Muscle of leg (tissue), 16 donors: ENCODE results near the gene ASCC2. TPM values are rescaled to one million over a fixed set of nuclear protein-coding genes. Genes with fewer than 3 reads are reported as not detected.

Source experiments
- DNase-seq: peaks from one replicate; pipeline ENCODE4 v3.0.0; 2013
- H3K27ac ChIP-seq: one replicate; pipeline ENCODE4 v1.5.1; 2013; ENCODE audit warnings: mild to moderate bottlenecking, low read length, control low read depth
- H3K27me3 ChIP-seq: one replicate; pipeline ENCODE4 v1.6.1; 2013; ENCODE audit warnings: low read length; ENCODE audit not compliant: control insufficient read depth, insufficient read depth
- H3K36me3 ChIP-seq: one replicate; pipeline ENCODE4 v1.6.1; 2013; ENCODE audit warnings: low read length; ENCODE audit not compliant: control insufficient read depth, insufficient read depth
- H3K4me1 ChIP-seq: one replicate; pipeline ENCODE4 v1.6.1; 2013; ENCODE audit warnings: low read length; ENCODE audit not compliant: control insufficient read depth, insufficient read depth
- H3K4me3 ChIP-seq: one replicate; pipeline ENCODE4 v1.5.1; 2013; ENCODE audit warnings: low read length, control low read depth
- H3K9me3 ChIP-seq: replicated peaks from 2 replicates; pipeline ENCODE4 v1.6.1; 2013; ENCODE audit warnings: low read depth, low read length; ENCODE audit not compliant: control insufficient read depth
- WGBS: methylation state at CpG from one replicate; pipeline ENCODE4 v1.1.5; 2013; ENCODE audit warnings: missing lambda C conversion rate; ENCODE audit not compliant: insufficient coverage; 5-methylcytosine and 5-hydroxymethylcytosine counted together
- long read RNA-seq, 11 donors: transcript quantifications; one replicate each; lab custom pipeline, GENCODE V29; 2026
- polyA plus RNA-seq, 8 donors: library from polyadenylated mRNA; unstranded; fragments of 120-200 nt; gene quantifications; one replicate each; pipeline versions ENCODE4 v1.2.1 to v1.2.3, GENCODE V29; 2013; ENCODE audit warnings: inconsistent platforms in 1 of 8, low replicate concordance in 1 of 8; ENCODE audit not compliant: insufficient read length in 8 of 8, insufficient read depth in 1 of 8
- total RNA-seq: library from RNA; stranded (reverse); fragments of 120-200 nt; gene quantifications from one replicate; pipeline ENCODE4 v1.2.4, GENCODE V29; 2013

The ASCC2 gene, protein sequence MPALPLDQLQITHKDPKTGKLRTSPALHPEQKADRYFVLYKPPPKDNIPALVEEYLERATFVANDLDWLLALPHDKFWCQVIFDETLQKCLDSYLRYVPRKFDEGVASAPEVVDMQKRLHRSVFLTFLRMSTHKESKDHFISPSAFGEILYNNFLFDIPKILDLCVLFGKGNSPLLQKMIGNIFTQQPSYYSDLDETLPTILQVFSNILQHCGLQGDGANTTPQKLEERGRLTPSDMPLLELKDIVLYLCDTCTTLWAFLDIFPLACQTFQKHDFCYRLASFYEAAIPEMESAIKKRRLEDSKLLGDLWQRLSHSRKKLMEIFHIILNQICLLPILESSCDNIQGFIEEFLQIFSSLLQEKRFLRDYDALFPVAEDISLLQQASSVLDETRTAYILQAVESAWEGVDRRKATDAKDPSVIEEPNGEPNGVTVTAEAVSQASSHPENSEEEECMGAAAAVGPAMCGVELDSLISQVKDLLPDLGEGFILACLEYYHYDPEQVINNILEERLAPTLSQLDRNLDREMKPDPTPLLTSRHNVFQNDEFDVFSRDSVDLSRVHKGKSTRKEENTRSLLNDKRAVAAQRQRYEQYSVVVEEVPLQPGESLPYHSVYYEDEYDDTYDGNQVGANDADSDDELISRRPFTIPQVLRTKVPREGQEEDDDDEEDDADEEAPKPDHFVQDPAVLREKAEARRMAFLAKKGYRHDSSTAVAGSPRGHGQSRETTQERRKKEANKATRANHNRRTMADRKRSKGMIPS
- total RNA-seq (23.1 TPM), polyA plus RNA-seq (10 to 100 TPM; 29.0 to 38.1 (median 34.6) TPM)
- long read RNA-seq, donor 1, partial matches to known transcripts: 0 of 1 reads
- long read RNA-seq, donor 1, other reads (novel, unspliced or antisense): 0 of 1 reads
- long read RNA-seq, donor 2: 0 reads
- long read RNA-seq, donor 3, partial matches to known transcripts: 0 of 6 reads
- long read RNA-seq, donor 3, other reads (novel, unspliced or antisense): 0 of 6 reads
- long read RNA-seq, donor 4, partial matches to known transcripts: 0 of 3 reads
- long read RNA-seq, donor 4, other reads (novel, unspliced or antisense): 0 of 3 reads
- long read RNA-seq, donor 5, partial matches to known transcripts: 0 of 5 reads
- long read RNA-seq, donor 5, other reads (novel, unspliced or antisense): 0 of 5 reads
- long read RNA-seq, donor 6, partial matches to known transcripts: 0 of 3 reads
- long read RNA-seq, donor 6, other reads (novel, unspliced or antisense): 0 of 3 reads
- long read RNA-seq, donor 7, partial matches to known transcripts: 0 of 4 reads
- long read RNA-seq, donor 7, other reads (novel, unspliced or antisense): 0 of 4 reads
- long read RNA-seq, donor 8, partial matches to known transcripts: 0 of 2 reads
- long read RNA-seq, donor 8, other reads (novel, unspliced or antisense): 0 of 2 reads
- long read RNA-seq, donor 9, partial matches to known transcripts: 0 of 4 reads
- long read RNA-seq, donor 9, other reads (novel, unspliced or antisense): 0 of 4 reads
- long read RNA-seq, donor 10, partial matches to known transcripts: 0 of 2 reads
- long read RNA-seq, donor 10, other reads (novel, unspliced or antisense): 0 of 2 reads
- long read RNA-seq, donor 11, partial matches to known transcripts: 0 of 1 reads
- long read RNA-seq, donor 11, other reads (novel, unspliced or antisense): 0 of 1 reads

DNA sequence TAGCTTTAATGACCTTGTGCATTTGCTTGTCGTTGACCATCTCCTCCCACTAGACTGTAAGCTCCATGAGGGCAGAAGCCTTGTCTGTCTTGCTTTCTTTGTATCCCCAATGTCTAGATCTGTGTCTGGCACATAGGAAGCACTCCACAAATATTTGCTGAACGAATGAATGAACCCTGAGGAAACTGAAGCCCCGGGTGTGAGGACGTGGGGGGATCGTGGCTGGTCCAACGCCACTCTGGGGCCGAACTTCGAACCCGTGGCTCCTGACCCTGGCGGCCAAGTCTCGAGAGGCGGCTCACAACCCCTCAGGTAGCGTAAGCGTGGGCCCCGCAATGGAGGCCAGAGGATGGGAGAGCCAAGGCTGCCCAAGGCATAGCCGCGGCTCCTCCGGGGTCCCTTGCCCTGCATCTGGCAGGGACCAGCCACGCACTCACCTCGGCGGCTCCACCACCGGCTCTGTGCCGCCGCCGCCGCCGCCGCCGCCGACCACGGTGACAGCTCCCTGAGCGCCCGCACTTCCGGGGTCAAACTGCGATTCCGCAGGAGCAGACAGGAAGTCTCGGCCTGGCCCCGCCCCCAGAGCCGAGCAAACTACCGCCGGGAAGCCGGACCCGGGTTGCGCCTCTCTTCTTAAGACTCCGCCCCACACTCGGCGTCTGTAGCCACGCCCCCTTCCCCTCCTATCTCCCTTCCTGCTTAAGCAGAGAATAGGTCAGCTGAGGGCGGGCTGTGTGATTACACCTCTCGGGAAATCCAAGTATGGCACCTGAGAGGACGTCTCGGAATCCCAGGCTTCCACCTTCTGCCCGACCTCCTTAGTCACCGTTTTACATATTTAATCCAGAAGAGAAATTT, at the start of gene ASCC2:
Gene ASCC2, minus strand, starts transcription at position 534 of the 858 bp plus-strand sequence. CDS start 5,949 bp downstream, outside the sequence.
- peak; percentile 99 for DNase-seq
- H3K4me1 ChIP-seq: peaks cover 12% of the 10 kb centered on the region
- no peaks in the 10 kb centered on the region for H3K9me3 ChIP-seq
- no peaks in the 10 kb centered on the region for H3K27me3 ChIP-seq
- peaks cover 15% of the 10 kb centered on the region for H3K36me3 ChIP-seq
- 1% methylated on average over 42 of the region's 54 CpGs for WGBS
- peak within 1 kb of the TSS; percentile 91 for H3K27ac ChIP-seq
- peak within 1 kb of the TSS; percentile 84 for H3K4me3 ChIP-seq

- no peaks in the 10 kb centered on the region for H3K36me3 ChIP-seq
- no peaks in the 10 kb centered on the region for H3K27me3 ChIP-seq
- H3K4me3 ChIP-seq: no peak overlapping the region
- WGBS: 73% methylated on average over 2 of the region's 2 CpGs
- H3K4me1 ChIP-seq: peaks cover 8% of the 10 kb centered on the region
- H3K9me3 ChIP-seq: no peaks in the 10 kb centered on the region
- no peak overlapping the region for H3K27ac ChIP-seq
- no peak for DNase-seq
Observed at GRCh38 chr22:29887358-29887757, 49.3 kb upstream of the ASCC2 start.

GRCh38 chr22:29886596-29886995, 48.5 kb upstream of the ASCC2 start:
- no peak for DNase-seq
- Histone ChIP-seq H3K27me3 (no peaks in the 10 kb centered on the region), H3K9me3 (no peaks in the 10 kb centered on the region), H3K4me3 (no peak overlapping the region), H3K4me1 (peaks cover 8% of the 10 kb centered on the region), H3K36me3 (no peaks in the 10 kb centered on the region), H3K27ac (no peak overlapping the region)
- WGBS: 78% methylated on average over 1 of the region's 1 CpG

DNA sequence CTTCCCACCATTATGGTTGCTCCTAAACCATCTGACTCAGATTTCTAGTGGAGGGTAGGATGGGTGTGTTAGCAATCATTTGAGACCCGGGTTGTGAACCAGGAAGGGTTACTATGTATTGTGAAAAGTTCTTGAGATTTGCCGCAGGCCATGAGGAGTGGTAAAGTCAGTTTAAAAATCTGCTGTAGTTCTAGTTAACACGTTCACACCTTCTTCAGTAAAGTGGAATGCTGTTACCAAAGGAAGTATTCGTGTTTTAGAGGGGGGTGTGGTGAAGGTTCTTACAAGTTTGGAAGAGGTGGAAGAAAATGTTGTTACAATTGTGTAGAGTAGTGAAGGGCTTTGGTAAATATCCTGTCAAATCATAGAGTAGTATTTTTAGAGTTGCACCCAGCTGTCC, 47.5 kb upstream of the ASCC2 start:
- H3K4me1 ChIP-seq: peaks cover 8% of the 10 kb centered on the region
- WGBS: 63% methylated on average over 3 of the region's 4 CpGs
- no peak overlapping the region for H3K4me3 ChIP-seq
- DNase-seq: no peak
- H3K27me3 ChIP-seq: no peaks in the 10 kb centered on the region
- H3K9me3 ChIP-seq: no peaks in the 10 kb centered on the region
- H3K36me3 ChIP-seq: no peaks in the 10 kb centered on the region
- no peak overlapping the region for H3K27ac ChIP-seq

DNA sequence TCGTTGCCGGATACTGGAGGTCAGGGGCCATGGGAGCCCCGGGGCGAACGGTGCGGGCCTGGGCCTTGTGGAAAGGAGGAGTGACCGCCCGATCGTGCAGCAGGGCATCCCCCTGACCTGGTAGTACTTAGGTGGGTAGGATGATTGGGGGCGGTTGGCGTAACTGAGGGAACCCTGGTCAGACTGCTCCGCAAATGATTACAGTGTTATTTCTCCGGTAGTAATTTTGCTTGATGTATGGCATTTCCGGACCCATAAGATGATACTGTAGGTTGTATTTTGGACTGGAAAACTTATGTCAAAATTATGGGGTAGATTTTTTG, 45.7 kb upstream of the ASCC2 start:
- WGBS: 0% methylated on average over 12 of the region's 14 CpGs
- no peaks in the 10 kb centered on the region for H3K27me3 ChIP-seq
- H3K9me3 ChIP-seq: no peaks in the 10 kb centered on the region
- DNase-seq: no peak
- peak overlapping the region; percentile 90 for H3K4me3 ChIP-seq
- peaks cover 8% of the 10 kb centered on the region for H3K4me1 ChIP-seq
- peak overlapping the region; percentile 98 for H3K27ac ChIP-seq
- H3K36me3 ChIP-seq: no peaks in the 10 kb centered on the region

GRCh38 chr22:29883045-29883774, 45.1 kb upstream of the ASCC2 start, which contains the start of gene MTMR3:
Gene MTMR3 (plus strand): TSS chr22:29883174. CDS start chr22:29971060, 87,886 bp downstream.
- peaks cover 8% of the 10 kb centered on the region for H3K4me1 ChIP-seq

GRCh38 chr22:29882716-29883044, 44.6 kb upstream of the ASCC2 start:
- Histone ChIP-seq H3K27ac (no peak overlapping the region), H3K36me3 (no peaks in the 10 kb centered on the region), H3K27me3 (peaks cover 2% of the 10 kb centered on the region), H3K9me3 (no peaks in the 10 kb centered on the region), H3K4me1 (peaks cover 8% of the 10 kb centered on the region), H3K4me3 (peak overlapping the region; percentile 13)
- WGBS: 0% methylated on average over 4 of the region's 5 CpGs
- DNase-seq: no peak

More at GRCh38 chr22:29883045-29883774, 45.1 kb upstream of the ASCC2 start, which contains the start of gene MTMR3:
- Histone ChIP-seq H3K27me3 (no peaks in the 10 kb centered on the region), H3K36me3 (no peaks in the 10 kb centered on the region), H3K27ac (peak within 1 kb of the TSS; percentile 98), H3K4me3 (peak within 1 kb of the TSS; percentile 90), H3K9me3 (no peaks in the 10 kb centered on the region)
- DNase-seq: peak; percentile 94
- WGBS: 0% methylated on average over 60 of the region's 82 CpGs

GRCh38 chr22:29879753-29880152, 41.7 kb upstream of the ASCC2 start:
- Histone ChIP-seq H3K27ac (no peak overlapping the region), H3K4me3 (no peak overlapping the region), H3K9me3 (no peaks in the 10 kb centered on the region), H3K4me1 (peaks cover 6% of the 10 kb centered on the region), H3K27me3 (peaks cover 2% of the 10 kb centered on the region), H3K36me3 (no peaks in the 10 kb centered on the region)
- 95% methylated on average over 4 of the region's 5 CpGs for WGBS
- DNase-seq: no peak
